GM12873 (cell line): ENCODE measurements around the gene MYO1F.

Experiments
- CTCF ChIP-seq: IDR thresholded peaks from 2 replicates; pipeline ENCODE4 v1.5.1; 2012; ENCODE audit warnings: low read depth, mild to moderate bottlenecking, moderate library complexity, low read length, control low read depth; ENCODE audit not compliant: insufficient read depth; ENCODE audit errors: missing control alignments

Gene MYO1F

DNA sequence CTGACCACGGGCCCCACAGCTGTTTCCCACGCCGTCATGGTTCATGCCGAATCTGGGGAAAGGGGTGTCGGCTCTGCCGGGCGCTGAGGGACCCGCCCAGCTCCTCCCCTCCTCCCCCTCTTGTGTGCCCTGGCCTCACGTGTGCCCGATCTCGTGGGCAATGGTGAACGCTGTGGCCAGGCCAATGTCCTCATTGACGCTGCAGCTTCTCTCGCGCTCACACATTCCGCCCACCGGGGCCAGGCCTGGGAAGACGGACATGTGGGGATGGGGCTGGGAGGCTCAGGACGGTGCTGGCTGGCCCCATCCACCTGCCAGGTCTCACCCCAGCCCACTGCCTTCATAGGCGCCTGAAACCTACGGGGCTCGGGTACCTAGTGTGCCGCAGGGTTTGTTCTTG lies 18.9 kb upstream of the MYO1F start:
- no peak for TF ChIP-seq CTCF

- no peak for TF ChIP-seq CTCF
Measured at GRCh38 chr19:8595651-8596050, 18.4 kb upstream of the MYO1F start.

GRCh38 chr19:8593931-8594330 lies 16.7 kb upstream of the MYO1F start:
- no peak for TF ChIP-seq CTCF

DNA sequence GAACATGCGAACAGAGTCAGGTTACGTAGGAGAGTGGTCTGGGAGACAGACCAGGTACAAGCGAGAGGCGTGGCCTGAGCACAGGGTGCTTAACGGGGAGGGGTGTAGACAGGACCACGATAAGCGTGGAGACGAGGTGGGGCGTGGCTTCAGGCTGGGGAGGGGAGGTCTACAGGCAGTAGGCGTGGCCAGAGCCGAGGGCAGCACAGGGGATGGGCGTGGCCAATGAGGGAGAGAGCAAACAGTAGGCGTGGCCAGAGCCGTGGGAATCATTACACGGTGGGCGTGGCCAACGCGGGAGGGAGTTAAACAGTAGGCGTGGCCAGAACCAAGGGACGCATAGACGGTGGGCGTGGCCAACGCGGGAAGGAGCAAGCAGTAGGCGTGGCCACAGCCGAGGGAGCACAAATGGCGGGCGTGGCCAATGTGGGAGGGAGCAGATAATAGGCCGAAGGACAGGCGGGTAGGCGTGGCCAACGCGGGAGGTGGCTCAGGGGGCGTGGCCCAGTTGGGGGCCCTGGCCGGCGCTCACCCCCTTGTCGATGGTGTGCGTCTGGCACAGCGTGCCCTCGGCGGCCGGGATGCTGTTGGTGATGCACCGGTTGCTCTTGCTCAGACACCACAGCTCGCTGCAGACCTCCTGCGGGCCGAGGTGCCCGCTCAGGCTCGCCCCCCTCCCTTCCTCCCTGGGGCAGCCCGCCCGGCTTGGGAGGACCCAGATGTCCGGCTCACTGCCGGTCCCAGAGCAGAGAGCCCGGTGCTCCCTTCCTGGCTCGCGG lies 15.2 kb upstream of the MYO1F start:
- no peak for TF ChIP-seq CTCF

DNA sequence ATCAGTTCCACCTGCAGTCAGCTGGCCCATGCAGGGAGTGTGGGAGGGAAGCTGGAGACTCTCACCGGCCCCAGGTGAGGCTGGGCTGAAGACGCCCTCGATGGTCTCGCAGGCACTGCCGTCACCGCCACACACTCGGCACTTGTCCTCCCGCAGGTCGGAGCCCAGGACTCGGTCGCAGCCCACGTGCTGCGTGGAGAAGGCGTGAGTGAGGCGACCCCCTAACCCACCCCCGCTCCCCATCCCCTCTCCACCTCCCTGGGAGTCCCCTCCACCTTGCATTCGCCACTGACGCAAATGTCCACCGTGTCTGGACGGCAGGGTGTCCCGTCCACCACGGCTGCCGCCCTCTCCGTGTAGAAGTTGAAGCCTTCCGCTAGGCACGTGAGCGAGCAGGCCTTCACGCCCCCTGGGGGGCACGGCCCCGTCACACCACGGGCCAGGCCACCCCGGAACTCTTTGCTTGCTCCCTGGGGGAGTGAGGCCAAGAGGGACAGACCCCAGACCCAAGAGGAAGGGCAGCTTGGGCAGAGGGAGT lies 12.0 kb upstream of the MYO1F start:
- TF ChIP-seq CTCF = no peak

DNA sequence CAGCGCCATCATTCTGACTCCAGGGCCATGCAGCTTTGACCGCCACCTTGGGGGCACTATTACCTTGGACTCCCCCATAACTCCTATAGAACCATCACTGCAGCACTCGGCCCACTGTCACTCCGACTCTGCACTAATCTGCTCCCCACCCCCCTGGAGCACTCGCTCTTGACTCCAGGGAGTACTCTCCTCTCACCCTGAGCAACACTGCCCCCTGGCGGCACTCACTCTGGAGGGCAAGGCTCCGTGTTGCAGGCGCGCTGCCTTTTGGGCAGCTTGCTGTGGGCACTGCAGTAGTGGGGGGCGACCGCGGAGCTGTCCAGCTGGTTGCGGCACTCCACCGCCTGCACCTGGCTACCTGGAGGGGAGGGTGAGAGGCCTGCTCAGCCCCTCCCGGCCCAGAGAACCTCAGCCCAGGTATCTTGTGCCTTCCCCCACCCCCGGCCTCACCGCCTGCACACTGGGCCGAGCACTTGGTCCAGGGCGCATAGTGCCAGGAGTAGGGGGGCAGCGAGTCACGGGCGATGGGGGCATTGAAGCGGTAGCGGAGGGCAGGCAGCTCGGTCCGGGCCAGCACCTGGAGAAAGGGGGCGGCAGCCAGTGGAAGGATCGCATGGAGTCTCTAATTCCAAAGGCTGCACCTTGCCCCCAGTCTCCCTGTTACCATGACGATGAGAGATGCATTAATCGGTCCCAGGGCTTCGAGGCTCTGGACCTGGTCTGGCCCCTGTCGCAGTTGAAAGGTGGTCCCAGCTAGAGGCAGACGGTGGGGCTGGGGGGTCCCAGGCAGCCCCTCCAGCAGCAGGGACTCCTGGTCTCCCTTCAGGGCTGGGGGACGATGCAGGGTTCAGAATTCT lies 8.9 kb upstream of the MYO1F start:
- peak; percentile 64 for TF ChIP-seq CTCF
